ENCODE data around the gene OR51L1. TPM values are rescaled to one million over a fixed set of nuclear protein-coding genes. Genes with fewer than 3 reads are reported as not detected.

OR51L1 gene
- not detected in 5 replicates for total RNA-seq (2022; extraction: Qiagen RNA extraction)

DNA sequence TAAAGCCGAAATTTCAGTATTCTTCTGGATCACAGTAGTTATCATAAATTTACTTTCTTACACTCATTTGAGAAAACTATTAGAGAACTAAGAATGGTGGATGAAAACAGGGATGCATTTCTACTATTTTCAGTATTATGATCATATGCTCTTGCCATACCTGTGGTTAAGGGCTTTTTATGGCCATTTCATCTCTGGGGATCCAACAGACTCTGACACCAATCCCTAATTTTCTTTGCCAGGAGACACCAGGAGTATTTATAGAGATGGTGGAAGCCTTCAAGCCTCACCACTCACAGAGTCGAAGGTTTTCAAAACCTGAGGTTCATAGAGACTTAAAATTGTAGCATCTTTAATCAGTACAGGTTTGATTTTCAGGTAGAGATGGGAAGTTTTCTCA lies at the start of gene OR51L1:
Gene OR51L1, plus strand, starts transcription at position 301 of the 400 bp plus-strand sequence. CDS start 4,132 bp downstream, outside the sequence.

GRCh38 chr11:4947505-4947904 lies 47.1 kb upstream of the OR51L1 start, which contains the start of gene OR51A4:
TSS of gene OR51A4 (minus strand) at chr11:4947605. CDS start at chr11:4947100, 505 bp downstream.

DNA sequence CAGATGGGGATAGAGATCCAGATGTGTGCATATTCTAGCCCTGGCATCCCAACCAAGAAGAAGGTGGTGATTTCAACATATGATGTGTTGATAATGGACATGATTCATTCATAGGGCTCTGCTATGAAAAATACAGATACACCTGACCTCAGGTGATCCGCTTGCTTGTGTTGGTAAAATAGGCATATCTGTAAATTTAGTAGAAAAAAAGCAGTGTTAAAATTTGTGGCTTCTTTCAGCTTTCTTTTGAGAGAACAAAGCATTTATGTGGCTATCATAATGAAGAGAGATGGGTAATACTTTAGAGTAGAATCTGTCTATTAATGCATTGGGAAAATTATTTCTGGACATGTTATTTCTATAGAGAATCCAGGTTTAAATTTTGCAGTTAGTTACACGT lies 39.0 kb upstream of the OR51L1 start, which contains the start of gene OR51A2:
Gene OR51A2, minus strand, starts transcription at position 101 of the 400 bp plus-strand sequence. Its CDS starts 0 bp downstream, at position 101.

DNA sequence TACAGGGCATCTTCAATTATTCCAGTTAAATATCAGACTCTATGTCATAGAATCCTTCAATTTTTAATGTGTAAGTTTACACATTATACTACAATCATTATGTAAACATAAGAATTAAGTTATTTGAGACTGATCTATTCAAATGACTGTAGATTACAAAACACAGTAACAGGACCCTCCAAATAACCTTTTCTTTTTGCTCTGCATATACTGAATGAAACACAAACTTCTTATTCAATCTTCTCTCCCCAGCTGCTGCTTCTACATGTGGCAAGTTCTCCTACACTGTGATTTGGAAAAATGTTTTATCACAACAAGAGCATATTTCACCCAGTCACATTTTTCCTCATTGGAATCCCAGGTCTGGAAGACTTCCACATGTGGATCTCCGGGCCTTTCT lies 51.6 kb downstream of the OR51L1 start, which contains the start of gene OR52J3:
Gene OR52J3, plus strand, starts transcription at position 301 of the 400 bp plus-strand sequence. Its CDS starts 0 bp downstream, at position 301.

Other genes with a start within 250 kb of the OR51L1 start
- not detected in 5 replicates for gene OR51F1, start 224.9 kb upstream of the OR51L1 start, total RNA-seq (2022; extraction: Qiagen RNA extraction)
- gene OR52R1, start 190.5 kb upstream of the OR51L1 start, total RNA-seq (2022; extraction: Qiagen RNA extraction): not detected in 5 replicates
- gene OR51F2, start 173.5 kb upstream of the OR51L1 start, total RNA-seq (2022; extraction: Qiagen RNA extraction): not detected in 5 replicates
- gene OR51S1, start 145.6 kb upstream of the OR51L1 start, total RNA-seq (2022; extraction: Qiagen RNA extraction): not detected in 5 replicates
- not detected in 5 replicates for gene OR51T1, start 113.0 kb upstream of the OR51L1 start, total RNA-seq (2022; extraction: Qiagen RNA extraction)
- not detected in 5 replicates for gene OR51A7, start 91.1 kb upstream of the OR51L1 start, total RNA-seq (2022; extraction: Qiagen RNA extraction)
- not detected in 5 replicates for gene OR51G2, start 75.5 kb upstream of the OR51L1 start, total RNA-seq (2022; extraction: Qiagen RNA extraction)
- not detected in 5 replicates for gene OR51G1, start 70.5 kb upstream of the OR51L1 start, total RNA-seq (2022; extraction: Qiagen RNA extraction)
- gene OR51A4, start 47.2 kb upstream of the OR51L1 start, total RNA-seq (2022; extraction: Qiagen RNA extraction): not detected in 5 replicates
- gene OR51A2, start 39.1 kb upstream of the OR51L1 start, total RNA-seq (2022; extraction: Qiagen RNA extraction): not detected in 5 replicates
- gene OR52J3, start 51.7 kb downstream of the OR51L1 start, total RNA-seq (2022; extraction: Qiagen RNA extraction): not detected in 5 replicates
- not detected in 5 replicates for gene OR52E2, start 64.8 kb downstream of the OR51L1 start, total RNA-seq (2022; extraction: Qiagen RNA extraction)
- gene OR52E1, start 74.7 kb downstream of the OR51L1 start, total RNA-seq (2022; extraction: Qiagen RNA extraction): not detected in 5 replicates
- not detected in 5 replicates for gene OR52A5, start 143.5 kb downstream of the OR51L1 start, total RNA-seq (2022; extraction: Qiagen RNA extraction)
- gene OR52A1, start 159.9 kb downstream of the OR51L1 start, total RNA-seq (2022; extraction: Qiagen RNA extraction): not detected in 5 replicates
- not detected in 5 replicates for gene OR51V1, start 205.8 kb downstream of the OR51L1 start, total RNA-seq (2022; extraction: Qiagen RNA extraction)
- gene HBB, start 232.2 kb downstream of the OR51L1 start, total RNA-seq (2022; extraction: Qiagen RNA extraction): not detected in 5 replicates
- gene HBD, start 239.6 kb downstream of the OR51L1 start, total RNA-seq (2022; extraction: Qiagen RNA extraction): not detected in 5 replicates

Data from A549 treated with Mapracorat at 1 μM for 4 hours (cell line).